Activated CD4-positive, CD25-positive, alpha-beta regulatory T cell treated with anti-CD3 and anti-CD28 coated beads, Interleukin-2, amount 50 U/mL, for 16 hours (primary cell): Measurements from ENCODE around the gene PAOX.

Experiments used
- DNase-seq: peaks from one replicate; pipeline ENCODE4 v3.0.0-alpha.2; 2020; ENCODE audit warnings: low read depth, low spot score

Gene PAOX

DNA sequence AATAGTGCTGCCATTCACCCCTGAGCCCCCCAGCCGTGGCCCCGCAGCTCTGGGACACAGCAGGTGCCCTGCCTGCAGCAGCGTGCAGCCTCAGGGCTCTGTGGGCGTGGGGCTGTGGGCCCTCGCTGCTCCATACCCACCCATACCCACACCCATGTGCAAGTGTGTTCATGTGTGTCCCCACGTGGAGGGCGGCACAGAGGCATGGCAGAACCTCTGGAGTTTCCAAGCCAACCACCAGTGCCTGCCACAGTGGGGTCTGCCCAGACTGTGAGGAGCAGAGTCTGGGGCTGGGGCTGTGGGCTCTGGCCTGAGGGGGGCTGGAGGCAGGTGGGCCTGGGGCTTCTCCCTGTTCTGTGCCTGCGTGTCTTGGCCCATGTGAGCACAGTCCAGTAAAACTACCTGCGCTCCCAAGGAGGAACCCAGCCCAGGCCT lies 29.5 kb upstream of the PAOX start:
- no peak for DNase-seq

DNA sequence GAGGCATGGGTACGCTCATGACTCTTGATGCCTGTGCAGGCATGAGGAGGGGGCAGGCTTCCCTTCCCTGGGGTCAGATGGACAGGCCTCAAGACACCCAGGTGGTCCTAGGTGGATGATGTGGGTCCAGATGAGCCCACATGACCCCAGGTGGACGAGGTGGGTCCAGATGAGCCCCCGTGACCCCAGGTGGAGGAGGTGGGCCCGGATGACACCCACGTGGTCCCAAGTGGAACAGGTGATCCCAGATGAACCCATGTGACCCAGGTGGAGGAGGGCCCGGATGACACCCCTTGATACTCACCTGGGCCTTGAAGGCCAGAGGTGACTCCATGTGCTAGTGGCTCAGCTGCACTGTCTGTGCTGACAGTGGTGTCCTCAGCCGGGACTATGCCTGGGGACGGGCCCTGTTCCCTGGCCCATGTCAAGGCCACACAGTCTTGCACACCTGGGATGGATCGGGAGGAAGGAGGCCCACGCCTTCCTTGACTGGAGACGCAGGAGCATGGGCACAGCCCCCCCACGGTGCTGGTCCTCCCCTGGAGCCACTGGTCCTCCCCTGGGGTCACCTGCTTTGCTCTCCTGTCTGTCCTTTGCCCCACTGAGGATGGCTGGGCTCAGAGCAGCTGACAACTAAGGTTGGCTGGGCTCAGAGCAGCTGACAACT lies 28.6 kb upstream of the PAOX start:
- DNase-seq, result no peak

DNA sequence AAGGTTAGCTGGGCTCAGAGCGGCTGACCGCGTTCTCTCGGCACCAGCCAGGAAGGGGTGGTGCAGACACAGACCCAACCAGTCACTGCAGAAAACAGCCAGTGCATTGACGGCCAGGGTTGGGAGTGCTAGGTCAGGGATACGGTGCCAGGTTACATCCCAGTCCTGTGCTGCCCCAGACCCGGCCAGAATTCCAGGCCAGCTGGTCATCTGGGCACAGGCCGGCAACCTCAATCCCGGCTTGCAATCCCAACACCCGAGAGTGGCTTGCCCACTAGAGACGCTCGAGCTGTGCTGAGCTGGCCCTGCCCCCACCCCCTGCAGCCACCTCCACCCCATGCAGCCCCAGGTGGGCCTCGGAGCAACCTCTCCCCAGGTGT lies 28.1 kb upstream of the PAOX start:
- DNase-seq, result no peak

DNA sequence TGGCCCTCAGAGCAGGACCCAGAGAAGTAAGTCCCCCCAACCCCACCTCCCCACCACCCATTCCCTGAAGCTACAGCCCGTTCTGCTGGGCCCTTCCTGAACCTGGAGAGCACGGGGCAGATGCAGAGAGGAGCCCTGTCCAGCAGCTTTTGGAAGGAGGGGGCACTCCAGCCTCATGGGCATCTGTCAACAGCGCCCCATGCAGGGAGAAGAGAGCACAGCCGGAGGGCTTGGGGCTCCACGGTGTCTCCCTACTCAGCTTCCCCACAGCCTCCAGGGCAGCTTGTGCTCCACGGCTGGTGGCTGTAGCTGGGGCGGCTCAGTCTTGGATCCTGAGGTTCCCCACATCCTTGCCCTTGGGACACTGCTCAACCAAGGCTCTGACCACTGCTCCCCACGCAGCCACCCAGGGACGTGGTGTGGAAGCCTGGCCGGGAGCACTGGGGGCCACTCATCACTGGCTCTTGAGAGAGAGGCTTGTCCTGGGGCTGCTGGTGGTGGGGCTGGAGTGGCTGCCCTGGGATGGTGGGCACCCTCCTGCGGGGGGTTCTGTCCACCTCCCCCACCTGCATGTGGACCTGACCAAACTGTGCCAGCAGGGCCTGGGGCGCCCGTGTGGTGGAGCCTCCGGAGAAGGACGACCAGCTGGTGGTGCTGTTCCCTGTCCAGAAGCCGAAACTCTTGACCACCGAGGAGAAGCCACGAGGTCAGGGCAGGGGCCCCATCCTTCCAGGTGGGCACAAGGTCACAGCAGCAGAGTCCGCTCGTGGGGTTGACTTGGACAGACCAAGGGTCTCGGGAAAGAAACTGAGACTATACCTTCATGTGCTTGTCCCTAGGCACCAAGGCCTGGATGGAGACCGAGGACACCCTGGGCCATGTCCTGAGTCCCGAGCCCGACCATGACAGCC lies 27.4 kb upstream of the PAOX start:
- DNase-seq, result no peak

DNA sequence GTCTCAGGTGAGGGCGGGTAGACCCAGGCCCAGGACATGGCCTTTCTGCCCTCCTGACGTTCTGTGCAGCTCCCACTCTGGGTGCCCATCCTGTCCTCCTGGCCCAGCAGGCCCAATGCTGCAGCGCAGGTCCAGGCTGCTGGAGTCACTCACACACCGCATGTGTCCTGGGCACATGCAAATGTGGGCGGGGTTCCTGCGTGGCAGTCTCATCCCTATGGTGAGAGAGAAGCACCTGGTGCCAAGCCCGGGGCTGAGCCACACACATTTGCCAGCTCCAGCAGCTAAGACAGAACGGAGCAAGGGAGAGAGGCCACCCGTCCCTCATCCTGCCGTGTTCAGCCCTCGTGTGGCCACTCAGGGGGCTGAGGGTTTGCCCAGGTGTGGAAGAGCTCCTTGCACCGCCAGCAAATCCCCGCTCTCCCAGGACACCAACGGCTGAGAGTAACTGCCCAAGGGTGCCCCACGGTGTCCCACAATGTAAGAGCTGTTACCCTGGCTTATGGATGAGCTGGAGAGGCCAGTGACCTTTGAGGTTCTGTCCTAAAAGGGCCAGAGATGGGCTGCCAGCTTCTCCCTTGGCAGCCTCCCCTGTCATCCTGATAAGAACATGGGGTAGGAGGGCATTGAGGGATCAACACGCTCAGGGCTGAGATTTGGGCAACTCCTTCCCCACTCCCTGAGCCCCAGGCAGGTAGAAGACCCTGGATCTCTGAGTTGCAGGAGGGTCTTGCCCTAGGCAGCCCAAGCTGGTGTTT lies 25.7 kb upstream of the PAOX start:
- no peak for DNase-seq

DNA sequence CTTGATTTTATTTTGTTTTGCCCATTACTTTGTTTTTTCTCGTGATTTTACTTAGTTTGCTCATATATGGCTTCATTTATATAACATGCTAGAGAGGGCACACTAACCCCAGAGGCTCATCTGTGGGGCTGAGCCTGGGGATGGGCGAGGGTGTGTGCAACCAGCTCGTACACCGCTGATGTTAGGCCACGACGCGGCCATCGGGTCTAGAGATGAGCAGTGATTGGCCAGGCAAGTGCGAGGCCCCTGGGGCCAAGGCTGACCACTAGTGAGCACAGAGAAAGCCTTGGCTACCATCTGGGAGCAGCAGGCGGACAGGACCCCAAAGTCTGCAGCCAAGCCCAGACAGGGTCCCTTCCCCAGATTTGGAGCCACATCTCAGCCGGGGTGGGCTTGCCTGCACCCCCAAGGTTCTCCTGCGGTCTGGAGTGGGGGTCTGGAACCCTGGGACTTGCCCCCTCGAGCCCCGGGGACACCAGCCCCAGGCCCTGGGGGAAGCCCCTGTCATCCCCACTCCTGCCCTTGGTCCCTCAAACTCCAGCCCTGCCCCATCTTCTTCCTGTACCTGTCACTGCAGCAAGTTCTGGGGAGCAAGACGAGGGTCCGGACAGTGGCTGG lies 25.0 kb upstream of the PAOX start:
- no peak for DNase-seq

DNA sequence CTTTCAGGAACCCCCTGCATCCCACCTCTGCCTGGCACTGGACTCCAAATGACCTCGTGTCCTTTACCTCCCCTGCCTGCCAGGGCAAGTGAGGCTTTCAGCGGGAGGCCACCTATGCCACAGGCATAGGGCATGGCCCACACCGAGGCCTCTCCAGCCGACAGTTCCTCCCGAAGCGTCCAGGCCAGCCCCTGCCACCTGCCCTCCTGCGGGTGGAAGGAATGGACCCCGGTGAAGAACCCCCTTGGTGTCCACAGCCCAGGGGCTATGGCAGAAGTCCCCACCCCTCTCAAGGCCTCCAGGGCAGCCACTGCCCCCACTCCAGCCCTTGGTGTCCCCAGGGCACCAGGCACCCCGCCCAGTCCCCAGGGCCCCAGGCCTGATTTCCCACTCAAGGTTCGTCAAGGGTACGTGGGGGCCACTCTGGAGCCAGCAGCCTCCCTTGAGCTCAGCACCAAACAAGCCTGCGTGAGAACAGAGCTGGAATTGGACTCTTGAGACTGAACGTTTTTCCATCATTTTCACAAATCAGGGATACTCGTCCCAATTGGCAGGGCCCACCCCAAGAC lies 24.3 kb upstream of the PAOX start:
- DNase-seq, result no peak

DNA sequence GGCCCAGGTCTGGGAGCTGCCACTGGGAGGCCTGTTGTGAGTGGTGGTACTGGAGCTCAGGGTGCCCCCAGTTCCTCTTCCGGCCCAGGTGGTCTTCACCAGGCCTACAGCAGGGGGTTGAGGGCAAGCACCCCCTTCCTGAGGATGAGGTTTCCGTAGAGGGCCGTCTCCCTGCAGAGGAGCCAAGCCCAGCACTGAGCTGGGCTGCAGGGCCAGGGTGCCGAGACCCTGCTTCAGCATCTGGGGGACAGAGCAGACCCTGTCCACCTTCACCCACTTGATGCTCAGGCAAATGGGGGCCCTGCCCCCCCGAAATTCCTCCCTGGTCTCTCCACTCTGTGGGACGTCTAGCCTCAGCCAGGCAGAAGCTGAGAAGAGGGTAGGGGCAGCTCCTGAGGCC lies 23.8 kb upstream of the PAOX start:
- no peak for DNase-seq

DNA sequence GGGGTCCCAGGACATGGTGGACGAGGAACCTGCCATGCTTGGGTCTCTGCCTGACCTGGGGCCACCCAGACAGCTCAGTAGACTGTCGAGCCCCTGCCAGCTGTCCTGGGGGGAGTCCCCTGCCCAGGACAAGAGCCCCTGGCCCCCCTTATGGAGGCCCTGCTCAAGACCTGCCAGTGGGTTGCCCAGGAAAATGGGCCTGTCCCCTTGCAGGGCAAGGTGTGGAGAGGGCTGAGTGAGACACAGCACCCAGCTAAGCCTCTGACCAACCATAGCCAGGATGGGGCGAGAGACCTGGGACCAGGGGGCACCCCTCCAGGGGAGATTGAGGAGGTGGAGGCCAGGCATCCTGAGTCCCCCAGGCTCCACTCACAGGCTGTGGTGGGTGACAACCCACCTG lies 23.1 kb upstream of the PAOX start:
- no peak for DNase-seq

DNA sequence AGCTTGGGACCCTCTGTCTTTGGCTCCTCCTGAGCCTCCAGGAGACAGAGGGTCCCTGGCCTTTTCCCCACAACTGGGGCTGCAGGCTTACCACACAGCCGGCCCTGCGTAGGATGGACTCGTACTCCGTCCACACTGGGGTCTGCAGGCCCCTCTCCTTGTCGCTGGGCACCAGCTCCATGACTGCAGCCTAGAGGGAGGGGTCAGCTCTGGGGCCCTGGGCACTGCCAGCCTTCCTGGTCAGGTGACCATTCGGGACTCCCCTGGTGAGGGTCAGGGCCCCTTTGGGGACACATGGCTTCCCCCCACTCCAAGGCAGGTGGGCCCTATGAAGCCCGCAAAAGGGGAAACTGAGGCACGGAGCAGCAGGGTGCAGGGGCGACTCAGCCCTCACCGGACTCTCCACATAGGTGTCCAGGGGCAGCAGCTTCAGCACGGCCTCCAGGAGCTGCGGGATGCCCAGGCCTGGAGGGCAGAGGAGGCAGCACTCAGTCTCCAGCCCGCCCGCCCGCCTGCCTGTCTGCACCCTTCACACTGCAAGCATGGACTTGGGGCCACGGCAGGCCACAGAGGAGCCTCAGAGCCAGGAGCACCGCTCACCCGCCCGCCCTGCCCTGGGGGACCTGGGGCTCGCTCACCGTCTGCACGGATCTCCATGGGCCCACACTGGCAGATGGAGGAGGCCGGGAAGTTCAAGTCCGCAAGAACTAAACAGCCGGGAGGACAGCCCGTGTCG lies 22.3 kb upstream of the PAOX start:
- no peak for DNase-seq

DNA sequence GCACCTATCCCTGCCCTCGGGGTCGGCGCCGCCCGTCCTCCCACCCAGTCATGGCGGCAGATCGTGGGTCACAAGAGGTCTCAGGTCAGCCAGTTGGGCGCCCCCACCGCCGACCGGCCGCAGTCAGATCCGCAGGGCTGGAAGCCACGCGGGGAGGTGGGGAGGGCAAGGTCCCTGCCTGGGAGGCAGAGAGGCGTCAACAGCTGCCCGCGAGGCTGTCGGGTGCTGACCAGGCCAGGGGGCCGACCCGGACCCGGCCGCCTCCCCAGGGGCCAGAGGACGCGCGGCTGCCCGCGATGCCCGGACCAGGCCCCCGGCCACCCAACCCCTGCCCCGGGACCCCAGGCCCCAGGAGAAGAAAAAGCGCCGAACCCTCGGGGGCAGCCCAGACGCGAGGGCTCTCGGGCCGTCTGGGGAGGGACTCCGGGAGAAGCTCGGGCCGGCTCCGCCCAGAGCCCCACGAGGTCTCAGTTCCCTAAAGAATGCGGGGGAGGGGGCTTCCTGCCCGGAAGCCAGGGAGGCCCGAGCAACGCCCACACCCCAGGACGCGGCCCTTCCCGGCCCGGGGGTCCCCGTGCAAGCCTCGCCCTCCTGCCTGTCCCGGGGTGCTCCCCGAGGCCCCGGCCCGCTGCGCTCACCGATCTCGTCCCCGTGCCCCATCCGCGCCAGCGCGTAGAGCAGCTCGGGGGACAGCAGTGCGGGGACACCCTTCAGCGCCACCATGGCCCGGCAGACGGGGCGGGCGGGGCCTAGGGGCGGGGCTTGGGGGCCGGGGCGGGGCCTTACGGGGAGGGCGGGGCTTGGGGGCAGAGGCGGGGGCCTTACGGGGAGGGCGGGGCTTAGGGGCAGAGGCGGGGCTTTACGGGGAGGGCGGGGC lies 21.5 kb upstream of the PAOX start, which contains the start of gene FUOM:
FUOM (minus strand) TSS at position 735 of the 877 bp plus-strand sequence; CDS start at position 723, 12 bp downstream.
- DNase-seq, result peak; percentile 49

DNA sequence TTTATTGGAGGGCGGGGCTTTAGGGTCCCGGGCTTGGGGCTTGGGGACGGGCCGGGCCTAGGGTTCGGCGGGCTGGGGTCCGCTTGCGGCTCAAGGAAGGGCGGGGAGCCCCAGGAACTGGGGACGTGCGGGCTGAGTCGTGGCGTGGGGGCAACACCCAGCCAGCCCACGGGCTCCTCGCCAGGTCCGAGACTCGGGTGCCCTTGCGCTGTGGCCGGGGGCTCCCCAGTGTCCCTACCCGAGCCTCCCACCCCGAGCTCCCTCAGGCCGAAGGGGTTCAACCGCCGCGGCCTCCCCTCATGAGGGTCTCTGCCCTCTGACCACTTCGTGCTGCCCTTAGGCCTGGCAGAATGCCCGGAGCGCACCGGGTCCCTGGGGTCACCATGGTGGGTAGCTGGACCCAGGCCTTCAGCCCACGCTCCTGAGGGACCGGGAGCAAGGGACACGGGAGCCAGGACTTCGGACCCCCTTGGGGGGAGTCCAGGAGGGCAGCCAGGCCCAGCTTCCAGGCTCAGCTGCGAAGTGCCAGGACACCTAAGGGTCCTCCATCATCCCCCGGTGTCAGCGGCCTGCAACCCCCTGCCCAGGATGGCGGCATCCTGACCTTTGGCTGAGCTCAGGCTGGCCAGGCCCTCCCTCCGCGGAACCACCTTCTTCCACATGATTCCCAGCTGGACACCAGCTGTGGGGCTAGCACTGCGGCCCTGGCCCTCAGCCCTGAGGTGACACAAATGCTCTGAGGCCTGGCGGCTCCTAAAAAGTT lies 20.7 kb upstream of the PAOX start:
- DNase-seq, result no peak

DNA sequence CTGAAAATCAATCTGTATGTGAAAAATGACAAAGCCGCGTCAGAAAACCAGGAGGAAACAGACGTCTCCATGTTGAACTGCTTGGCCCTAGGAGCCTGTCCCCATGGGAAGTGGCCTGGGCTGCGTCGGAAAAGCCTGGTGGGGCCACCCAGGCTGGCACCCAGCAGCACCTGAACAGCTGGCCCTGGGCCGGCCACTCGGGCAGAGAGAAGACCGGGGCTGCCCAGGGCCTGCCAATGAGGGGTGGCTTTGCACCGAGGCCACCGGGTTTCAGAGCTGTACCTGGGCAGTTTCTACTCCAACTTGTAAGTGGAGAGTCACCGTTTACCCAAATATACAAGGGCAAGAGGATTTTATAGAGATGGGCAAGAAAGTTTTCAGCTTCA lies 20.1 kb upstream of the PAOX start:
- DNase-seq, result no peak

DNA sequence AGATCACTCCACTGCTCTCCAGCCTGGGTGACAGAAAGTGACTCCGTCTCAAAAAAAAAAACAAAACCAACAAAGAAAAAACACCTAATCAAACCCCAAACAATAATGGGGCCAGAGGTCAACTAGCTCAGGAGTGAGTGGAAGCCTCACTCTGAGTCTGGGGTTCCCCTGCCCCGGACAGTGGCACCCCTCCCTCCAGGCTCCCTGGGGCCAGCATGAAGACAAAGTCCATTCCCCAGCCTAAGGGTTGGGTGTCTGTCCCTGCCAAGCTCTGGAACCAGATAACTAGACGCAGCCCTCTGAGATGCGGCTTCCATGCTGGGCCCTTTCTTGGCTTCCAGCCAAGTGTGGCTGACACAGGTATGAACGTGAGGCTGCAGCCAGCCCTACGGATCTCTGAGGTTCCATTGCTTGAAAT lies 19.5 kb upstream of the PAOX start:
- DNase-seq, result no peak

DNA sequence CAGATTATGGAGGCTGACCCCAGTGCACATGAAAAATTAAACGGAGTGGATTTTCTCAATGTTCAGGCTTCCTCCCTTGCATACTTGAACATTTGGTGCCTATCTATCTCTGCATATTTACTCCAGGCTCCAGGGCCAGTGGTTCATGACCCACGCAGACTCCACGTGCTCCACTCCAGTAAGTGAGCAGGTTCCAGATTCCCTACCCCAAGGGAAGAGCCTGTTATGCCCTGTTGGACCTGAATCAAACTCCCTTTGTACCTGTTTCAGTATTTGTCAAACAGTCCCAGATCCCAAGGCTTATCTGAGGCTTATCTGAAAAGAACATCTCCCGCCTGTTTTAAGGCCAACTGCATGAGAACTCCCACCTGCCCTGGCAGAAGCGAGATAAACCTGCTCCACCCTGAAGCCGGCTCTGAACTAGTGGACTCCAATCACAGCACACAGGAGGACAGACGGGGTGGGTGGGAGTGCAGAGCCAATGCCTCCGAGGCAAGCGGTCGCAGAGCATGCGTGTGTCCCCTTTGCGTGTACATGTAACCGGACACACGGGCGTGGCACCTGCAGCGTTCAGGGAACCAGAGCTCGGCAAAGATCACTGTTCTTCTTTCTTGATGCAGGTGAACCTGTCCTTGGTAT lies 19.0 kb upstream of the PAOX start:
- DNase-seq, result no peak

DNA sequence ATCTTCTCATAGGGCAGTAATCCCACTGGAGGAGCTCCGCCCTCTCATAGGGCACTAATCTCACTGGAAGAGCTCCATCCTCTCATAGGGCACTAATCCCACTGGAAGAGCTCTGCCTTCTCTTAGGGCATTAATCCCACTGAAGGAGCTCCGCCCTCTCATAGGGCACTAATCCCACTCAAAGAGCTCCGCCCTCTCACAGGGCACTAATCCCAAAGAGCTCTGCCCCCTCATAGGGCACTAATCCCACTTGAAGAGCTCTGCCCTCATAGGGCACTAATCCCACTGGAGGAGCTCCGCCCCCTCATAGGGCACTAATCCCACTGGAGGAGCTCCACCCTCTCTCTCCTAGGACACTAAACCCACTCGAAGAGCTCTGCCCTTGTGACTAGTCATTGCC lies 17.8 kb upstream of the PAOX start:
- no peak for DNase-seq

DNA sequence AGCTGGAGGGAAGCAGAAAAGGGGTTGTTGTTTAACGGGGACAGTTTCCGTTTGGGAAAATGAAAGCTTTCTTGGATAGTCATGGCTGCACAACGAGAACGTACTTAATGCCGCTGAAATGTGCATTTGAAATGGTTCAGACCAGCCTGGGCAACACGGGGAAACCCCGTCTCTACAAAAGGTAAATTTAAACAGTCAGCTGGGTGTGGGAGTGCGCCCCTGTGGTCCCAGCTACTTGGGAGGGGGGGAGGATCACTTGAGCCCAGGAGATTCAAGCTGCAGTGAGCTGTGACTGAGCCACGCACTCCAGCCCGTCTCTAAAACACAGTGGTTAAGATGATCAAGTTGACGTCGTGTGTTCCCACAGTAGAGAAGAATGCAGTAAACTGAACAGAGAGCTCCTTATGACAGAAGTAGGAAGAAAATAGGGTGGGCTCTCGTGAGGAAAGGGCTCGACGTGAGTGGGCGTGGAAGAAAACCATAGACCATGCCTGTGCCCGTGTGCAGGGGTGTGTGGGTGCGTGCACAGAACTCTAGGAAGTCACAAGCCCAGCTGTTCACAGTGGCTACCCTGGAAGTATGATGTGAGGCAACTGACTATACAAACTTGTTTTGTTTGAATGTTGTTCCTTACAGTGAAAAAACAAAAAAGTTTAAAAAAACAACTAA lies 17.2 kb upstream of the PAOX start:
- no peak for DNase-seq

DNA sequence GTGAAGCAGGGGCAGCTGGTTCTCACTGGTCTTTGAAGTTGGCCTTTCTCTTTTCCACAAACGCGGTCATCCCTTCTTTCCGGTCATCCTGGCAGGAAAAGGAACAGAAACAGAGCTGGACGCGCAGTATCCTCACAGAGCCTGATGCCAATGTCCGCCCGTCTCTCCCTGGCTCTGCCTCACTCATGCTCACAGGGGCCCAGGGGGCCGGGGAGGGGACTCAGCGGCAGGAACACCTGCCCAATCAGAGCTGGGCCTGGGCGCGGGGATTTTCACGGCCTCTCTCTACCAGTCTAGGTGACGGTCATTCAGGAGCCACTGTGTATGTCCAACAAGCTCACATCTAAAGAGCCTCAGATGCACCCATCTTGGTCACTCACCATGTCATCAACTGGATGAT lies 16.2 kb upstream of the PAOX start:
- DNase-seq, result no peak
